Right cardiac atrium (tissue), 5 donors: ENCODE measurements around the gene ERC2. TPM values are rescaled to one million over a fixed set of nuclear protein-coding genes. Genes with fewer than 3 reads are reported as not detected.

Source experiments
- ATAC-seq, 2 donors: fragments of 200-7000 bp; cut with Tn5 transposase; one replicate each; pipeline versions ENCODE4 v1.8.0 to v1.9.1; 2020; ENCODE audit warnings: moderate library complexity in 2 of 2, mild to moderate bottlenecking in 1 of 2
- DNase-seq, 3 donors: peaks; one replicate each; pipeline ENCODE4 v3.0.0-alpha.2; 2020
- H3K27ac ChIP-seq: one replicate; pipeline ENCODE4 v1.5.1; 2013; ENCODE audit warnings: mild to moderate bottlenecking, low read length, control low read depth, moderate library complexity
- H3K27me3 ChIP-seq: one replicate; pipeline ENCODE4 v1.6.1; 2013; ENCODE audit not compliant: control insufficient read depth, insufficient read depth
- H3K4me1 ChIP-seq: one replicate; pipeline ENCODE4 v1.6.1; 2013; ENCODE audit warnings: low read length; ENCODE audit not compliant: control insufficient read depth, insufficient read depth
- H3K4me3 ChIP-seq: one replicate; pipeline ENCODE4 v1.5.1; 2013; ENCODE audit warnings: low read length, control low read depth
- H3K9me3 ChIP-seq: one replicate; pipeline ENCODE4 v1.6.1; 2013; ENCODE audit warnings: low read length; ENCODE audit not compliant: control insufficient read depth
- WGBS: extraction: QIAGEN DNeasy Blood & Tissue Kit; methylation state at CpG from one replicate; pipeline ENCODE4 v1.1.7; 2013; 5-methylcytosine and 5-hydroxymethylcytosine counted together
- intact Hi-C, 4 donors: fragments of 100-400 bp; cut with DNase I; formaldehyde crosslinking; loops; one replicate each; pipeline versions ENCODE4 v1.11.0 to v1.14.0; 2022 to 2023
- polyA plus RNA-seq: library from polyadenylated mRNA; stranded (reverse); fragments of 200-250 nt; gene quantifications from one replicate; pipeline ENCODE4 v1.2.3, GENCODE V29; 2013
- total RNA-seq, 4 donors: library from RNA; stranded (reverse); fragmentation: NEBNext Ultra II Directional; extraction: Animal tissue kit (Norgen Biotek cat#: 25700); gene quantifications; one replicate each; pipeline ENCODE4 v1.2.1, GENCODE V29; 2021
- donor health status: healthy with polysubstance abuse.
- donor health status: DM: no; HTN: yes; CAD: no.
- donor health status: DM: no; HTN: no; CAD: no.
- donor health status: DM: no; HTN: yes; CAD: no; lungs with severe emphysema.
- donor health status: DM: yes; HTN: yes; CAD: no.

The ERC2 gene
- total and polyA plus RNA-seq, 5 donors, result 1.5 to 9.2 (median 3.8) TPM

DNA sequence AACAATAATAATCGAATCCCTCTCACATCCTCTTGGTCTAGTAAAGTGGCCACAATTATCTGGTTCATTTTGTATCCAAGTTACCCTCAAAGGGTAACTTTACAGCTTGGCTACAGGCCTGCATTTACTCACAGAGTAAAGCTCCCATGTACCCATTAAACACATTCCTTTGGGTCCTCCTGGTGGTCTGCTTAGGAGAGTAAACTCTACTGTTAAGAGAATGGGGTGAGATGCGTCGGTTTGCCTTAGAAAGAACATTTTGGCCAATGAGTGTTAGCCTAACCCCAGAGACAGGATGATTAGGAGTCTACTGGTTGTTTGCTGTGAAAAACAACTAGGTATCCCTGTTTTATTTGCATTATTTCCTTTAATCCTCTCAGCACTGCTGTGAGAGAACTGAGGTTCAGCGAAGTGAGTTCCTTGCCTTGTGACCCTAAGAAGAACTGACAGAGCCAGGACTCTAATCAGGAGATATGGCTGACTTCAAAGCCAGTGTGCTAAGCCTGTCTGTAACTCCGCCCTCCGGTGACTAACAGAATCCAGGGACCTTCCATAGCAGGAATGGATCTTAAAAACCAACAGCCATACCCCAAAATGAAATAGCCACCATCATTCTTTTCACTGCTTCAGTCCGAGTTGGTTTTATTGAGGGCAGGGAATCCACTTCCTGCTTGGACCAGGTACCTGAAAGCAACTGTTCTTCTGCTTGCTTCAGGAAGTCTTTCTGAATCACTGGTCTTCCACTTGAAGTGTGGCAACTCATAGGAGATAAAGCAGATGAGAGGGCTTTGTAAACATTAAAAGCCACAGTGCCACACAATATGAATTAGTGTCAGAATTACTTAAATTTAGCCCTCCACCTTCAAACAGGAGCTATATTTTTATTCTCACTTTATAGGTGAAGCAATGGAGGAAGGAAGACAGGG lies 663.8 kb downstream of the ERC2 start:
- Histone ChIP-seq H3K27me3 (no peaks in the 10 kb centered on the region), H3K4me1 (no peaks in the 10 kb centered on the region), H3K27ac (no peak overlapping the region), H3K9me3 (no peaks in the 10 kb centered on the region), H3K4me3 (no peak overlapping the region)
- no peak for DNase-seq
- ATAC-seq, result no peak
- intact Hi-C loops, result no loop called here
- 79% methylated on average over 7 of the region's 7 CpGs for WGBS

DNA sequence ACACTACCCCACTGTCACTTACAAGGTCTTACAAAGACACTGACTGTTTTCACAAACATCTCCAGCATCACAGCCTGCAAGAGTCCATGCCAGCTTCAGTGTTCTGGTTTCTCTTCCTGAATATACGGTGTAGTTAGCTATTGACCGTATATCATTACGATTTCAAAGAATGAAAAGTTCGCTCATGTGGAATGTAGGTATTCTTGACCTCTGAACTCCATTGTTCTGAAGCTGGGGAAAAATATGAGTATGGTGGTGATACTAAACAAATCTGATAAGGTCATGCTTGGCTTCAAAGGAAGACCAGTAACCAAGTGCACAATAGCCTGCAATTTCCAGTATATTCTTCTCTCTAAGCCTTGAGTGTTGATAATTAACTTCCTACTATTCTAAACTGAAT lies 665.5 kb downstream of the ERC2 start:
- Histone ChIP-seq H3K27me3 (no peaks in the 10 kb centered on the region), H3K4me1 (no peaks in the 10 kb centered on the region), H3K4me3 (no peak overlapping the region), H3K9me3 (no peaks in the 10 kb centered on the region), H3K27ac (no peak overlapping the region)
- intact Hi-C loops, result no loop called here
- no peak for ATAC-seq
- 84% methylated on average over 4 of the region's 4 CpGs for WGBS
- no peak for DNase-seq

DNA sequence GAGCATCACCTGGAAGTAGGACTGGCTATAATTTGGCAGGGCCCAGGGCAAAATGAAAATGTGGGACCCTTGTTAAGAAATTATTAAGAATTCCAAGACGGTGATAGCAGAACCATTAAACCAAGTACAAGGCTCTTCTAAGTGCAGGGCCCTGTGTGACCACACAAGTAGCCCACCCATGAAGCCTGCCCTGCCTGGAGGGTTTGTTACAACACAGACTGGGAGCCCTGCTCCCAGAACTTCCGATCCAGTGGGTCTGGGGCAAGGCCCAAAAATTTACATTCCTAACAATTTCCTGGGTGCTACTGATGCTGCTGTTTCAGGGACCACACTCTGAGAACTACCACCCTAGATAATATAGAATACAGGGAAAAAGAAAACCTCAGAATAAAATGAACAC lies 666.6 kb downstream of the ERC2 start:
- Histone ChIP-seq H3K27me3 (no peaks in the 10 kb centered on the region), H3K27ac (no peak overlapping the region), H3K4me1 (no peaks in the 10 kb centered on the region), H3K9me3 (no peaks in the 10 kb centered on the region), H3K4me3 (no peak overlapping the region)
- intact Hi-C loops, result no loop called here
- DNase-seq (no peak), ATAC-seq (no peak)
- WGBS, result 76% methylated on average over 2 of the region's 2 CpGs

DNA sequence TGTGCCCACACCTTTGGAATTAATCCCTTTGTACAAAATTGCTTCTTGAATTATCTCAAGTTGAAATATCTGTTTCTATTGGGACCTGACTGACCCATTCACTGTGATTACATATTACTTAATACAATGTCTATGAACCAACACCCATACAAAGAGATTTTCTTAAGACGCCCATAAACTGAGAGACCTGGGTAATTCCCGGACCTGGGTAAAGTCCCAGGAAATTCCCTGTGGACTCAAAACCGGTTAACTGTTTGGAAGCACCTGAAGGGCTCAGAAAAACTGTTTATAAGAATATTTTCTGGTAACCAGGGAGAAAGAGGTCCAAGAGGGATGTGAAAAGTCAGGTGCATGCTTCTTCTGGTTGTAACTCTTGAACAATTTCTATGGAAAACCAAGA lies 667.2 kb downstream of the ERC2 start:
- H3K4me3 ChIP-seq, result no peak overlapping the region
- no peaks in the 10 kb centered on the region for H3K27me3 ChIP-seq
- no peaks in the 10 kb centered on the region for H3K9me3 ChIP-seq
- H3K27ac ChIP-seq, result no peak overlapping the region
- intact Hi-C loops, result no loop called here
- 88% methylated on average over 3 of the region's 3 CpGs for WGBS
- no peak for DNase-seq
- ATAC-seq, result no peak
- H3K4me1 ChIP-seq, result no peaks in the 10 kb centered on the region

DNA sequence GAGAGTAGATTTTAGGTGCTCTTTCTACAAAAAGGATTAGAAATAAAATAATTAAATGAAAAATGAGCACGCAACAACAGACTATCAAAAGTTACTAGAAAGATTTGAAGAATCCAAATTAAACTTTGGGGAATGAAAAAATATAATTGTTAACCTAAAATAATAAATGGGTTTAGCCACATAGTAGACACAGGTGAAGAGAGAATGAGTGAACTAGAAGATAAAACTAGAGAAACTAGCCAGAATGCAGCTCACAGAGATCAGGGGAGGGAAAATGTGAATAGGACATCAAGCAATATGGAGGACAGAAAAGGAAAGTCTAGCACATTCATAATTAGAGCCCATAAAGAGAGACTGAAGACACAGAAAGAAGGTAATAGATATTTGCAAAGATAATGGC lies 670.5 kb downstream of the ERC2 start:
- DNase-seq (no peak), ATAC-seq (no peak)
- WGBS, result 95% methylated on average over 1 of the region's 1 CpG
- intact Hi-C loops, result no loop called here
- no peaks in the 10 kb centered on the region for H3K27me3 ChIP-seq
- no peaks in the 10 kb centered on the region for H3K4me1 ChIP-seq
- H3K4me3 ChIP-seq, result no peak overlapping the region
- H3K9me3 ChIP-seq, result no peaks in the 10 kb centered on the region
- H3K27ac ChIP-seq, result no peak overlapping the region

DNA sequence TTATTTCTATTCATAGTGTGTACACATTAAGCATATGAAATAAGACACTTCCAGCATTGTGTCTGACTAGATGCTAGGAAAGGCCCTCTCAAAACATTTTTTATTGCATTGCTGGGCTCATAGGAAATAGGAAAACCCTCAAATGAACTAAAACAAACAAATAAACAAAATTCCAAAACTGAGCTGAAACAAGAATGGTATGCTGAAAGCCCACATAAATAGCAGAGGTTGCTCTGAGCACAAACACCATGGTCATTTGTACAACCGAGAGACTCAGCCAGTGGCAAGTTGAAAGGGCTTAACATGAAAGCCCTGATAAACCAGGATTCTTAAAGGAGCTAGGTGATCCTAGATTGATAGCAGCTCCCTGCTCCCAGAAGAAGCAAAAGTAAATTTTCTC lies 671.2 kb downstream of the ERC2 start:
- no peak for DNase-seq
- no peak for ATAC-seq
- Histone ChIP-seq H3K4me3 (no peak overlapping the region), H3K4me1 (no peaks in the 10 kb centered on the region), H3K9me3 (no peaks in the 10 kb centered on the region), H3K27ac (no peak overlapping the region), H3K27me3 (no peaks in the 10 kb centered on the region)
- intact Hi-C loops, result no loop called here
- WGBS, result 71% methylated on average over 1 of the region's 1 CpG

DNA sequence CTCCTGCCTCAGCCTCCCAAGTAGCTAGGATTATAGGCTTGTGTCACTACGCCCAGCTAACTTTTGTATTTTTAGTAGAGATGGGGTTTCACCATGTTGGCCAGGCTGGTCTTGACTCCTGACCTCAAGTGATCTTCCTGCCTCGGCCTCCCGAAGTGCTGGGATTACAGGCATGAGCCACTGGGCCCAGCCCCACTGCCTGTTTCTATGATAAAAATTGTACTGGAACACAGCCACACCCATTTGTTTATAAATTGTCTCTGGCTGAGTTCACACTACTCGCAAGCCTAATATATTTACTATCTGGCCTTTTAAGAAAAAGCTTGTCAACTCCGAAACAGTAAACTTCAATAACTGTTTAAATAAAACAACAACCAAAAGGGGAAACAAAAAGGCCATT lies 671.7 kb downstream of the ERC2 start:
- Histone ChIP-seq H3K4me1 (no peaks in the 10 kb centered on the region), H3K27me3 (no peaks in the 10 kb centered on the region), H3K9me3 (no peaks in the 10 kb centered on the region), H3K27ac (no peak overlapping the region), H3K4me3 (no peak overlapping the region)
- intact Hi-C loops, result no loop called here
- WGBS, result 56% methylated on average over 5 of the region's 5 CpGs
- ATAC-seq, result no peak
- peak in 1 of 3 donors; percentile 31 for DNase-seq

DNA sequence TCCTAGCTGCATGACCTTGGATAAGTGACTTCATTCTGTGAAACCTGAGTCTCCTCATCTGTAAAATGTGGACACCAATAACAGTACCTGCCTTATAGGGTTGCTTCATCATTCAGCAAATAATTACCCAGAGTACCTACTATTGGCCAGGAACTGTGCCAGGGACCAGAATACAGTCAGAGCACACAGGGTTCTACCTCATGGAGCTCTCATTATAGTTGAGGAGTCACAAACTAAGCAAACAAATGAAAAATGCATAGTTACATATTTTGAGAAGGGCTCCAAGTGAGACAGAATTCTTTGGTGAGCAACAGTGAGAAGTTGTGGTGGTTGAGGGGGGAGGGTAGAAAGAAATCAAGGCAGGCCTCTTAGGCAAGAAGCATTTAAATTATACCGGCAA lies 672.5 kb downstream of the ERC2 start:
- no peaks in the 10 kb centered on the region for H3K9me3 ChIP-seq
- intact Hi-C loops, result no loop called here
- DNase-seq, result no peak
- H3K4me1 ChIP-seq, result no peaks in the 10 kb centered on the region
- no peaks in the 10 kb centered on the region for H3K27me3 ChIP-seq
- WGBS, result 98% methylated on average over 1 of the region's 1 CpG
- H3K4me3 ChIP-seq, result no peak overlapping the region
- no peak overlapping the region for H3K27ac ChIP-seq
- no peak for ATAC-seq

DNA sequence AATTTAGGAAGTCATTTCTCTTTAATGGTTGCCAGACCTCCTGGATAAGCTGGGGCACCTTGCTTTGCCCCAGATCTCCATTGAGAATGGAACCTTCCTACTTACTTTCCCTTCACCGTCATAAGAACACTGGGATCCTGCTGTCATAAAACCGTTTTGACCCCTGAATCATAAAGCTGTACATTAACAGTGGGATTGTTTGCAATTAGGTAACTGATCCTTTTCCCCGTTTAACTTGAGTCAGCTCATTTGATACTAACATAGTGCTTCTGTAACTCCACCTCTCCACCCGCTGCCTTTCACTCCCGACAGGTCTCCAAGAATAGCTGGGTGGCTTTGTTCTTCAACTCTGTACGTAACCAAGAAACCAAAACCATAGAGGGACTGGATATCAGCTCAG lies 673.0 kb downstream of the ERC2 start:
- no peaks in the 10 kb centered on the region for H3K4me1 ChIP-seq
- no peak overlapping the region for H3K27ac ChIP-seq
- WGBS, result 91% methylated on average over 6 of the region's 6 CpGs
- no peaks in the 10 kb centered on the region for H3K9me3 ChIP-seq
- no peaks in the 10 kb centered on the region for H3K27me3 ChIP-seq
- H3K4me3 ChIP-seq, result no peak overlapping the region
- ATAC-seq (no peak), DNase-seq (no peak)
- intact Hi-C loops, result no loop called here

DNA sequence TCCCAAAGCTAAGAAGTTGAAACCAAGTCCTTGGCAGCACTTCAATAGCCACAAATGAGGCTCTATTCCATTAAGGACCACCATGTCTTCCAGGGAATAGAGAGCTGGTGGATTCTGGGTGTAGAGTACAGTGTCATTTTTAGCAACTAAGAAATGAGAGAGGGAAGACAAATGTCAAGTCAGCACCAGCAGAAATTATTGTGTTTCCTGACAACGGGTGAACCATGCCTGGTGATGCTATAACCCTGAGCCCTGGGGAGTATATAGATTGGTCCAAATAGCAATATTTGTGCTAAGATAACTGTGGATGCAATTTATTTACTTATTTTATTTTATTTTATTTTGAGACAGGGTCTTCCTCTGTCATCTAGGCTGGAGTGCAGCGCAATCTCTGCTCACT lies 675.5 kb downstream of the ERC2 start:
- ATAC-seq, result no peak

DNA sequence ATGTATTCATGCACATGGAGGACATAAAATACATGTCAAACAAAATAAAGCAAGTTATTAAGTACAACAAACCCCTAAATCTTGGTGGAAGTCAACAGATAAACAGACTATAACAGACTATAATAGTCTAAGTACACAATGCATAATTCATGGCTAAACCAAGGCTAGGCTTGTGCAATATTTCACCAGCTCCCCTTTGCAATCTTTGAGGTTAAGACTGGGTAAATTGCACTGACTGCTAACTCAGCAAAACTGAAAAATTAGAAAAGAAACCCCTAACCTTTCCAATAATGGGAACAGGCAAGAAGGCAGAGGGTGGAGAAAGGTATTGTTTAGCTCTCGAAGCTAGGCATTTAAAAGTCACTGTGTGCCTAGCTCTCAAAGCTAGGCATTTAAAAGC lies 676.3 kb downstream of the ERC2 start:
- H3K4me1 ChIP-seq, result no peaks in the 10 kb centered on the region
- ATAC-seq (no peak), DNase-seq (no peak)
- intact Hi-C loops, result no loop called here
- no peaks in the 10 kb centered on the region for H3K27me3 ChIP-seq
- WGBS, result 85% methylated on average over 1 of the region's 1 CpG
- no peak overlapping the region for H3K4me3 ChIP-seq
- no peaks in the 10 kb centered on the region for H3K9me3 ChIP-seq
- H3K27ac ChIP-seq, result no peak overlapping the region

More for the DNA sequence above, 675.5 kb downstream of the ERC2 start:
- no peaks in the 10 kb centered on the region for H3K9me3 ChIP-seq
- 90% methylated on average over 2 of the region's 2 CpGs for WGBS
- no peak for DNase-seq
- no peaks in the 10 kb centered on the region for H3K27me3 ChIP-seq
- H3K4me3 ChIP-seq, result no peak overlapping the region
- no peaks in the 10 kb centered on the region for H3K4me1 ChIP-seq
- intact Hi-C loops, result no loop called here
- no peak overlapping the region for H3K27ac ChIP-seq
